ENCODE data around the gene MACROH2A2.

Gene MACROH2A2

GRCh38 chr10:70117646-70118045, 65.0 kb downstream of the MACROH2A2 start:
- Histone ChIP-seq H3K27me3 (ENCODE audit: insufficient read depth, poor library complexity, severe bottlenecking) (no peaks in the 10 kb centered on the region), H3K4me3 (replicated peaks; ENCODE audit: insufficient read depth, low read length) (no peak overlapping the region), H3K27ac (replicated peaks) (no peak overlapping the region)
- TF ChIP-seq POLR2AphosphoS5 (IDR thresholded peaks at IDR 0.05; ENCODE audit: low read depth), result no peak
- no peak for TF ChIP-seq REST (IDR thresholded peaks at IDR 0.05; ENCODE audit: insufficient replicate concordance, low read depth)
- TF ChIP-seq GABPA (IDR thresholded peaks at IDR 0.05; ENCODE audit: low read depth), result no peak
- no peak for TF ChIP-seq CTCF (IDR thresholded peaks at IDR 0.05; ENCODE audit: insufficient read depth, low read length)
- no peak for DNase-seq (ENCODE audit: low read depth in 1 of 2, low spot score in 1 of 2)

GRCh38 chr10:70118196-70118595, 65.5 kb downstream of the MACROH2A2 start:
- no peak overlapping the region for H3K4me3 ChIP-seq (replicated peaks; ENCODE audit: insufficient read depth, low read length)
- H3K27me3 ChIP-seq (ENCODE audit: insufficient read depth, poor library complexity, severe bottlenecking), result no peaks in the 10 kb centered on the region
- no peak overlapping the region for H3K27ac ChIP-seq (replicated peaks)
- no peak for DNase-seq (ENCODE audit: low read depth in 1 of 2, low spot score in 1 of 2)
- TF ChIP-seq CTCF (IDR thresholded peaks at IDR 0.05; ENCODE audit: insufficient read depth, low read length) (no peak), REST (IDR thresholded peaks at IDR 0.05; ENCODE audit: insufficient replicate concordance, low read depth) (no peak), GABPA (IDR thresholded peaks at IDR 0.05; ENCODE audit: low read depth) (no peak), POLR2AphosphoS5 (IDR thresholded peaks at IDR 0.05; ENCODE audit: low read depth) (no peak), SPI1 (IDR thresholded peaks at IDR 0.05; ENCODE audit: borderline replicate concordance, low read depth) (no peak)

GRCh38 chr10:70119197-70119596, 66.6 kb downstream of the MACROH2A2 start:
- no peak overlapping the region for H3K27ac ChIP-seq (replicated peaks)
- TF ChIP-seq CTCF (IDR thresholded peaks at IDR 0.05; ENCODE audit: insufficient read depth, low read length), result no peak
- no peak for TF ChIP-seq POLR2AphosphoS5 (IDR thresholded peaks at IDR 0.05; ENCODE audit: low read depth)
- no peak for TF ChIP-seq GABPA (IDR thresholded peaks at IDR 0.05; ENCODE audit: low read depth)
- no peak for TF ChIP-seq REST (IDR thresholded peaks at IDR 0.05; ENCODE audit: insufficient replicate concordance, low read depth)
- no peak for TF ChIP-seq SPI1 (IDR thresholded peaks at IDR 0.05; ENCODE audit: borderline replicate concordance, low read depth)
- H3K4me3 ChIP-seq (replicated peaks; ENCODE audit: insufficient read depth, low read length), result no peak overlapping the region
- DNase-seq (ENCODE audit: low read depth in 1 of 2, low spot score in 1 of 2), result no peak
- H3K27me3 ChIP-seq (ENCODE audit: insufficient read depth, poor library complexity, severe bottlenecking), result no peaks in the 10 kb centered on the region
